NB4 (cell line): ENCODE results near the gene GIMAP5.

Source experiments
- CTCF ChIP-seq: IDR thresholded peaks from one replicate; pipeline ENCODE4 v1.5.1; 2012; ENCODE audit warnings: low read depth, low read length
- POLR2A ChIP-seq: IDR thresholded peaks from 2 replicates; pipeline ENCODE4 v1.6.1; 2011; ENCODE audit warnings: mild to moderate bottlenecking; ENCODE audit not compliant: insufficient read length; ENCODE audit errors: extremely low read depth

- TF ChIP-seq CTCF (no peak), POLR2A (no peak)
These were observed 54.7 kb downstream of the GIMAP5 start for GRCh38 chr7:150791746-150792452.
